Measurements from ENCODE around the gene SFXN3.

- no peak for TF ChIP-seq CTCF (conservative IDR thresholded peaks at IDR 0.05; ENCODE audit: low read depth, low read length)
- TF ChIP-seq EZH2 (IDR thresholded peaks at IDR 0.05; ENCODE audit: borderline replicate concordance, low read depth, low read length, poor library complexity, severe bottlenecking): no peak
Measured at GRCh38 chr10:101031796-101032636, 982 bp downstream of the SFXN3 start.

Measured in A673 (cell line).